ENCODE results near the gene SCN4B. TPM values are rescaled to one million over a fixed set of nuclear protein-coding genes. Genes with fewer than 3 reads are reported as not detected.

Gene SCN4B
- total RNA-seq, 1 experiment from 2014 or later, result 1.6 TPM

DNA sequence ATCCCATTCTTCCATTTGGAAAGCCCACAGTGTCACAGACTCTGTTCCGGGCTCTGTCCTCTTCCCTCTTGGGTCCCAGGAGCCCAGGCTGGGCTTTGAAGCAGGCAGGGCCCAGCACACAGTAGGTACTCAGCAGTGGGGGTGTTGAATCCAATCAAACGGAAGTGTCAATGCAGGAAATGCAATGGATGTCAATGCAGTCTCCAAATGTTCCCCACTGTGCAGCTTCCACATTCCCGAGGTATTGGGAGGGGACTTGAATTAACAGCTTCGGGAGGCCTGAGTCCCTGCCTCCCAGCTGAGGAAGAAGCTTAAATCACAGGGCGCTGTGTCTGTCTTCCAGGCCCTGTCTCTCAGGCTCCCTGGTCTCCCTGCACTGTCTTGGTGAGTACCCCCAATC is 44.1 kb downstream of the SCN4B start:
- no peaks in the 10 kb centered on the region for H3K23me2 ChIP-seq (ENCODE audit: insufficient read length, low read depth, low read length, poor library complexity, severe bottlenecking)
- no CpG with 5 or more reads among the region's 5 CpGs for WGBS (ENCODE audit: extremely low coverage, insufficient read length, low lambda C conversion rate)
- H4K8ac ChIP-seq (replicated peaks; ENCODE audit: insufficient read length, low read depth, low read length), result no peak overlapping the region
- no peak overlapping the region for H3K27ac ChIP-seq (ENCODE audit: insufficient read length, low read depth, low read length)
- no peaks in the 10 kb centered on the region for H4K20me1 ChIP-seq (ENCODE audit: control insufficient read depth, insufficient read depth, insufficient read length)
- H2BK5ac ChIP-seq (ENCODE audit: insufficient read length, low read length), result no peak overlapping the region
- 0 out of 7 replicates have a peak overlapping the region, but pooled peaks of 1 of the 3 experiments have one; percentile 38 for H3K27ac Mint-ChIP-seq
- no peak overlapping the region for H2BK20ac ChIP-seq (ENCODE audit: low read depth, low read length, poor library complexity, severe bottlenecking)
- 0 out of 2 replicates have a peak, but pooled peaks cover 3% of the 10 kb centered on the region for H3K4me1 ChIP-seq (ENCODE audit: insufficient read depth, low read length)
- TF ChIP-seq, protein P1, sequence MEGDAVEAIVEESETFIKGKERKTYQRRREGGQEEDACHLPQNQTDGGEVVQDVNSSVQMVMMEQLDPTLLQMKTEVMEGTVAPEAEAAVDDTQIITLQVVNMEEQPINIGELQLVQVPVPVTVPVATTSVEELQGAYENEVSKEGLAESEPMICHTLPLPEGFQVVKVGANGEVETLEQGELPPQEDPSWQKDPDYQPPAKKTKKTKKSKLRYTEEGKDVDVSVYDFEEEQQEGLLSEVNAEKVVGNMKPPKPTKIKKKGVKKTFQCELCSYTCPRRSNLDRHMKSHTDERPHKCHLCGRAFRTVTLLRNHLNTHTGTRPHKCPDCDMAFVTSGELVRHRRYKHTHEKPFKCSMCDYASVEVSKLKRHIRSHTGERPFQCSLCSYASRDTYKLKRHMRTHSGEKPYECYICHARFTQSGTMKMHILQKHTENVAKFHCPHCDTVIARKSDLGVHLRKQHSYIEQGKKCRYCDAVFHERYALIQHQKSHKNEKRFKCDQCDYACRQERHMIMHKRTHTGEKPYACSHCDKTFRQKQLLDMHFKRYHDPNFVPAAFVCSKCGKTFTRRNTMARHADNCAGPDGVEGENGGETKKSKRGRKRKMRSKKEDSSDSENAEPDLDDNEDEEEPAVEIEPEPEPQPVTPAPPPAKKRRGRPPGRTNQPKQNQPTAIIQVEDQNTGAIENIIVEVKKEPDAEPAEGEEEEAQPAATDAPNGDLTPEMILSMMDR (conservative IDR thresholded peaks at IDR 0.05), result no peak
- no peak overlapping the region for H2AK5ac ChIP-seq (ENCODE audit: insufficient read length, low read length)
- no peak overlapping the region for H3K56ac ChIP-seq (ENCODE audit: insufficient read length, low read depth, low read length)
- peaks cover 6 to 19% of the 10 kb centered on the region in 2 experiments for H3K4me1 Mint-ChIP-seq
- H2BK120ac ChIP-seq (ENCODE audit: low read depth, low read length, poor library complexity, severe bottlenecking), result no peak overlapping the region
- no peaks in the 10 kb centered on the region for H3K9me3 Mint-ChIP-seq
- H3K27me3 Mint-ChIP-seq (ENCODE audit: low read depth), result peaks cover 11% of the 10 kb centered on the region
- H4K5ac ChIP-seq (ENCODE audit: insufficient read length, low read depth, low read length), result no peak overlapping the region
- H4K91ac ChIP-seq (ENCODE audit: insufficient read length, low read depth, low read length), result no peak overlapping the region
- H3K9me3 ChIP-seq (ENCODE audit: control insufficient read depth, low read depth, low read length), result no peaks in the 10 kb centered on the region
- H2AFZ ChIP-seq (ENCODE audit: low read length), result no peak overlapping the region
- no peak overlapping the region for H3K18ac ChIP-seq (ENCODE audit: insufficient read length, low read depth, low read length)
- H3K79me1 ChIP-seq (ENCODE audit: insufficient read depth, low read depth, low read length, poor library complexity, severe bottlenecking), result no peaks in the 10 kb centered on the region
- H3T11ph ChIP-seq (ENCODE audit: low read length), result no peak overlapping the region
- H2BK15ac ChIP-seq (ENCODE audit: low read depth, low read length), result no peak overlapping the region
- no peak overlapping the region for H3K23ac ChIP-seq (ENCODE audit: insufficient read length, low read depth, low read length)
- no peak overlapping the region for H3K4me2 ChIP-seq (ENCODE audit: insufficient read depth, insufficient read length, low read length)
- H3K27me3 ChIP-seq (ENCODE audit: insufficient read depth, low read length), result no peaks in the 10 kb centered on the region
- no peak for DNase-seq
- H3K4ac ChIP-seq (ENCODE audit: low read depth, low read length), result no peak overlapping the region
- H3K4me3 Mint-ChIP-seq, result no peak overlapping the region
- H3K14ac ChIP-seq (ENCODE audit: insufficient read depth, low read length), result no peak overlapping the region
- H2BK12ac ChIP-seq (ENCODE audit: insufficient read length, low read depth, low read length), result no peak overlapping the region
- no peaks in the 10 kb centered on the region; a peak in 1 of 7 replicates for H3K36me3 Mint-ChIP-seq (ENCODE audit: insufficient read depth in 1 of 3, low read depth in 3 of 3)
- no peak overlapping the region for H3K9ac ChIP-seq (ENCODE audit: extremely low read depth, insufficient read length, low read length)
- H3K79me2 ChIP-seq (ENCODE audit: insufficient read depth, low read length), result no peaks in the 10 kb centered on the region
